Loucy (cell line): Measurements from ENCODE around the gene RPTOR.

ENCODE experiments used
- H2AFZ ChIP-seq: fragments of 200-600 bp; sonication (generic); 2 replicates; pipeline ENCODE4 v1.6.0; 2016; ENCODE audit warnings: antibody characterized with exemption, mild to moderate bottlenecking, low read length, moderate library complexity
- H3F3A ChIP-seq: fragments of 200-600 bp; 2 replicates; pipeline ENCODE4 v1.6.0; 2016; ENCODE audit warnings: antibody characterized with exemption, low read depth, mild to moderate bottlenecking
- H3K27me3 ChIP-seq: fragments of 200-600 bp; sonication (generic); 2 replicates; pipeline ENCODE4 v1.6.1; 2014; ENCODE audit warnings: low read length, mild to moderate bottlenecking; ENCODE audit not compliant: insufficient read depth, poor library complexity, severe bottlenecking
- H3K36me3 ChIP-seq: fragments of 200-600 bp; sonication (generic); 2 replicates; pipeline ENCODE4 v1.6.1; 2016; ENCODE audit warnings: low read length; ENCODE audit not compliant: insufficient read depth
- H3K4me1 ChIP-seq: fragments of 200-600 bp; sonication (generic); 2 replicates; pipeline ENCODE4 v1.5.1; 2014; ENCODE audit warnings: low read length, mild to moderate bottlenecking; ENCODE audit not compliant: insufficient read depth, poor library complexity, severe bottlenecking
- H3K4me2 ChIP-seq: fragments of 200-600 bp; sonication (generic); 2 replicates; pipeline ENCODE4 v1.6.0; 2014; ENCODE audit warnings: antibody characterized with exemption, low read length, low read depth, mild to moderate bottlenecking; ENCODE audit not compliant: poor library complexity, severe bottlenecking
- H3K4me3 ChIP-seq: fragments of 200-600 bp; sonication (generic); 2 replicates; pipeline ENCODE4 v1.5.1; 2014; ENCODE audit warnings: low read length, mild to moderate bottlenecking, mixed read lengths; ENCODE audit not compliant: poor library complexity, severe bottlenecking
- H3K79me2 ChIP-seq: fragments of 200-600 bp; sonication (generic); 2 replicates; pipeline ENCODE4 v1.6.1; 2014; ENCODE audit warnings: low read length; ENCODE audit not compliant: insufficient read depth
- H3K9ac ChIP-seq: fragments of 200-600 bp; sonication (generic); 2 replicates; pipeline ENCODE4 v1.6.0; 2014; ENCODE audit warnings: mild to moderate bottlenecking, low read depth, low read length, moderate library complexity; ENCODE audit not compliant: poor library complexity, severe bottlenecking
- H3K9me2 ChIP-seq: fragments of 200-600 bp; sonication (generic); replicated peaks from 2 replicates; pipeline ENCODE4 v1.6.1; 2016; ENCODE audit warnings: low read depth, low read length, mixed read lengths
- H3K9me3 ChIP-seq: fragments of 200-600 bp; sonication (generic); 2 replicates; pipeline ENCODE4 v1.6.1; 2014; ENCODE audit warnings: mild to moderate bottlenecking, antibody characterized with exemption, low read length, low read depth; ENCODE audit not compliant: insufficient read depth
- H4K20me1 ChIP-seq: fragments of 200-600 bp; sonication (generic); 2 replicates; pipeline ENCODE4 v1.6.0; 2014; ENCODE audit warnings: antibody characterized with exemption, low read length, mild to moderate bottlenecking; ENCODE audit not compliant: insufficient read depth, poor library complexity, severe bottlenecking
- EZH2phosphoT487 ChIP-seq: fragments of 200-600 bp; IDR thresholded peaks from 2 replicates; pipeline ENCODE4 v1.6.1; 2018; ENCODE audit warnings: antibody characterized with exemption, mild to moderate bottlenecking, moderate library complexity, borderline replicate concordance
- TF ChIP-seq, protein P1 (sequence below): fragments of 200-600 bp; sonication (generic); conservative IDR thresholded peaks from 2 replicates; pipeline ENCODE4 v1.5.1; 2014; ENCODE audit warnings: mild to moderate bottlenecking, antibody characterized with exemption, low read length

RPTOR gene

DNA sequence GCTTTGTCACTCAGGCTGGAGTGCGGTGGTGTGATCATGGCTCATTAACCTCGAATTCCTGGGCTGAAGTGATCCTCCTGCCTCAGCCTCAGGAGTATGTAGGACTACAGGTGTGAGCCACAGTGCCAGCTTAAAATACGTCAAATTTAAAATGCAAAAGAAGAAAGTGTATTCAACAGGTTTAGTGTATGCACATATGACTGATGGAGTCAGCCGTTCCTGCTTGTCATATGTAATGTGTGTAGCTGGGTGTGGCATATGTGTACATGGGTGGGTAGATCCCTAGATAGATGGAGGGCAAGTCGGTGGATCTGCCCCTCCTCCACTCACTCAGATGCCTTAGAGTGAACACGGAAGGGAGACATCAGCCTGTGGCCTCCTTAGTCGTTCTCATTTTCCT is 111.0 kb downstream of the RPTOR start:
- H3K9ac ChIP-seq, result no peak overlapping the region
- H3K4me1 ChIP-seq, result peaks cover 25% of the 10 kb centered on the region
- no peaks in the 10 kb centered on the region for H3K9me2 ChIP-seq
- no peaks in the 10 kb centered on the region for H3F3A ChIP-seq
- peaks cover 67% of the 10 kb centered on the region for H3K79me2 ChIP-seq
- H3K36me3 ChIP-seq, result no peaks in the 10 kb centered on the region
- TF ChIP-seq, protein P1, sequence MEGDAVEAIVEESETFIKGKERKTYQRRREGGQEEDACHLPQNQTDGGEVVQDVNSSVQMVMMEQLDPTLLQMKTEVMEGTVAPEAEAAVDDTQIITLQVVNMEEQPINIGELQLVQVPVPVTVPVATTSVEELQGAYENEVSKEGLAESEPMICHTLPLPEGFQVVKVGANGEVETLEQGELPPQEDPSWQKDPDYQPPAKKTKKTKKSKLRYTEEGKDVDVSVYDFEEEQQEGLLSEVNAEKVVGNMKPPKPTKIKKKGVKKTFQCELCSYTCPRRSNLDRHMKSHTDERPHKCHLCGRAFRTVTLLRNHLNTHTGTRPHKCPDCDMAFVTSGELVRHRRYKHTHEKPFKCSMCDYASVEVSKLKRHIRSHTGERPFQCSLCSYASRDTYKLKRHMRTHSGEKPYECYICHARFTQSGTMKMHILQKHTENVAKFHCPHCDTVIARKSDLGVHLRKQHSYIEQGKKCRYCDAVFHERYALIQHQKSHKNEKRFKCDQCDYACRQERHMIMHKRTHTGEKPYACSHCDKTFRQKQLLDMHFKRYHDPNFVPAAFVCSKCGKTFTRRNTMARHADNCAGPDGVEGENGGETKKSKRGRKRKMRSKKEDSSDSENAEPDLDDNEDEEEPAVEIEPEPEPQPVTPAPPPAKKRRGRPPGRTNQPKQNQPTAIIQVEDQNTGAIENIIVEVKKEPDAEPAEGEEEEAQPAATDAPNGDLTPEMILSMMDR, result no peak
- TF ChIP-seq EZH2phosphoT487, result no peak
- H3K27me3 ChIP-seq, result no peaks in the 10 kb centered on the region
- H3K9me3 ChIP-seq, result no peaks in the 10 kb centered on the region
- no peak overlapping the region for H2AFZ ChIP-seq
- H4K20me1 ChIP-seq, result no peaks in the 10 kb centered on the region
- H3K4me2 ChIP-seq, result no peak overlapping the region
- H3K4me3 ChIP-seq, result no peak overlapping the region

DNA sequence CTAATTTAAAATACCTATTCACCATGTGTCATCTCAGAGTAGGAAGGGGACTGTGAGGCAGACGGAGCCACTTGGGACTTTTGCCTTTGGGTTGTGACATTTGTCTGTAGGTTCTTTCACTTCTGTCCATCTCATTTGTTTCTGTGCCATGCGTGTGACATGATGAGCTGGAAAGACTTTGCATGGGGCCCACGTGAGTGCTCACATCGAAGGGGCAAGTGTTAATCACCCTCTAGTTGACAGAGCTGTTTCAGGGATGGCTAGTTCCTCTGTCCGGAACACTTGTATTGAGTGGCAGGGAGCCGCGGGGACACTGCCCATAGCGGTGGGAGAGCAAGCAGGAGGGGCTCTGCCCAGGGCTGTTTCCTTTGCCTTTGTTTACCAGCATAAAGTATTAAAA is 112.0 kb downstream of the RPTOR start:
- Histone ChIP-seq H3K4me1 (peaks cover 26% of the 10 kb centered on the region), H3K4me2 (no peak overlapping the region), H3K27me3 (no peaks in the 10 kb centered on the region), H3K9me3 (no peaks in the 10 kb centered on the region), H3K9me2 (no peaks in the 10 kb centered on the region), H3K36me3 (no peaks in the 10 kb centered on the region), H3F3A (no peaks in the 10 kb centered on the region), H3K4me3 (no peak overlapping the region), H2AFZ (no peak overlapping the region), H3K79me2 (peaks cover 67% of the 10 kb centered on the region), H4K20me1 (no peaks in the 10 kb centered on the region), H3K9ac (no peak overlapping the region)
- TF ChIP-seq, protein P1, result no peak
- no peak for TF ChIP-seq EZH2phosphoT487

DNA sequence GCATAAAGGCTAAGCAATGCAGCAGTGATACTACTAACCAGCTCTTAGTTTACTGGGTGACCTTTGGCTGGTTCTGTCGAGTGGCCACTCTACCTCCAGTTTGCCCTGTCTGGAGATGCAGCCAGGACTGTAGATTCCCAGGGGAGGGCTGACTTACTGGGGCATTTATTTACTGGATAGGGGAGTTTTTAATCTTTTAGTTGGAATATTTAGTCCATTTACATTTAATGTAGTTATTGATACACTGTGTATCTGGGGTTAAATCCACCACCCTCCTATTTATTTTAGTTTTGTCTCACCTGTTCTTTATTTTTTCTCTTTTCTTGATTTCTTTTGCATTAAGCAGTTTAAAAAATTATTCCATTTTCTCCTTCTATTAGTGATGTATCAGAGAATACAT is 112.9 kb downstream of the RPTOR start:
- no peaks in the 10 kb centered on the region for H3K36me3 ChIP-seq
- H3F3A ChIP-seq, result no peaks in the 10 kb centered on the region
- H3K9me2 ChIP-seq, result no peaks in the 10 kb centered on the region
- H3K4me2 ChIP-seq, result no peak overlapping the region
- peaks cover 29% of the 10 kb centered on the region for H3K4me1 ChIP-seq
- peaks cover 77% of the 10 kb centered on the region for H3K79me2 ChIP-seq
- H3K27me3 ChIP-seq, result no peaks in the 10 kb centered on the region
- TF ChIP-seq EZH2phosphoT487, result no peak
- TF ChIP-seq, protein P1, result no peak
- no peak overlapping the region for H2AFZ ChIP-seq
- no peak overlapping the region for H3K9ac ChIP-seq
- H4K20me1 ChIP-seq, result no peaks in the 10 kb centered on the region
- H3K9me3 ChIP-seq, result no peaks in the 10 kb centered on the region
- H3K4me3 ChIP-seq, result no peak overlapping the region
